Activated CD4-positive, alpha-beta memory T cell treated with anti-CD3 and anti-CD28 coated beads for 36 hours (primary cell): ENCODE results near the gene PCSK7. TPM values are rescaled to one million over a fixed set of nuclear protein-coding genes. Genes with fewer than 3 reads are reported as not detected.

Experiments
- CTCF ChIA-PET: fragments of 350-600 bp; sonication (Branson Sonifier 250); formaldehyde crosslinking; loops from one replicate; lab custom pipeline; 2021; ENCODE audit warnings: antibody characterized with exemption, inconsistent platforms; lab: Charles Lee
- POLR2A ChIA-PET: fragments of 350-600 bp; sonication (Branson Sonifier 250); formaldehyde crosslinking; loops from one replicate; lab custom pipeline; 2021; ENCODE audit warnings: antibody characterized with exemption; lab: Charles Lee
- DNase-seq: peaks from one replicate; pipeline ENCODE4 v3.0.0-alpha.2; 2020
- H3K27ac Mint-ChIP-seq: one replicate; pipeline ENCODE4 v1.8.0; 2021; ENCODE audit warnings: mixed read lengths
- H3K27me3 Mint-ChIP-seq: one replicate; pipeline ENCODE4 v1.8.0; 2021; ENCODE audit warnings: mixed read lengths
- H3K36me3 Mint-ChIP-seq: one replicate; pipeline ENCODE4 v1.8.0; 2021; ENCODE audit warnings: mixed read lengths
- H3K4me1 Mint-ChIP-seq: one replicate; pipeline ENCODE4 v1.8.0; 2021; ENCODE audit warnings: low read depth, mixed read lengths
- H3K4me3 Mint-ChIP-seq: one replicate; pipeline ENCODE4 v1.8.0; 2021; ENCODE audit warnings: mild to moderate bottlenecking, mixed read lengths
- H3K9me3 Mint-ChIP-seq: one replicate; pipeline ENCODE4 v1.8.0; 2021; ENCODE audit warnings: mixed read lengths
- intact Hi-C: fragments of 100-400 bp; cut with micrococcal nuclease; formaldehyde crosslinking; loops from one replicate; pipeline ENCODE4 v1.15.1; 2023
- total RNA-seq, 2 experiments: library from RNA; stranded (reverse); gene quantifications; one replicate each; pipeline ENCODE4 v1.2.3, GENCODE V29; 2021

PCSK7 gene
- total RNA-seq, 2 experiments from 2014 or later: 104 to 105 TPM

- no peak overlapping the region for H3K4me3 Mint-ChIP-seq
- POLR2A ChIA-PET: no interaction called here
- CTCF ChIA-PET: no interaction called here
- H3K9me3 Mint-ChIP-seq: no peaks in the 10 kb centered on the region
- H3K36me3 Mint-ChIP-seq: peaks cover 5% of the 10 kb centered on the region
- H3K27me3 Mint-ChIP-seq: no peaks in the 10 kb centered on the region
- no peak for DNase-seq
- no peaks in the 10 kb centered on the region for H3K4me1 Mint-ChIP-seq
- intact Hi-C loops: no loop called here
- H3K27ac Mint-ChIP-seq: no peak overlapping the region
Observed at GRCh38 chr11:117258576-117258975, 26.7 kb upstream of the PCSK7 start.

- Mint-ChIP-seq H3K27ac (no peak overlapping the region), H3K4me3 (no peak overlapping the region), H3K4me1 (no peaks in the 10 kb centered on the region), H3K36me3 (peaks cover 10% of the 10 kb centered on the region), H3K9me3 (no peaks in the 10 kb centered on the region), H3K27me3 (no peaks in the 10 kb centered on the region)
- intact Hi-C loops: no loop called here
- no peak for DNase-seq
- POLR2A ChIA-PET: no interaction called here
- CTCF ChIA-PET: no interaction called here
Observed at GRCh38 chr11:117256573-117256972, 24.7 kb upstream of the PCSK7 start.

- POLR2A ChIA-PET: no interaction called here
- peaks cover 11% of the 10 kb centered on the region for H3K36me3 Mint-ChIP-seq
- no peak for DNase-seq
- CTCF ChIA-PET: no interaction called here
- no peaks in the 10 kb centered on the region for H3K27me3 Mint-ChIP-seq
- intact Hi-C loops: no loop called here
- no peaks in the 10 kb centered on the region for H3K9me3 Mint-ChIP-seq
- H3K4me1 Mint-ChIP-seq: no peaks in the 10 kb centered on the region
- H3K27ac Mint-ChIP-seq: no peak overlapping the region
- H3K4me3 Mint-ChIP-seq: no peak overlapping the region
Observed at GRCh38 chr11:117255966-117256365, 24.1 kb upstream of the PCSK7 start.

- Mint-ChIP-seq H3K9me3 (no peaks in the 10 kb centered on the region), H3K4me3 (no peak overlapping the region), H3K4me1 (no peaks in the 10 kb centered on the region), H3K27ac (no peak overlapping the region), H3K27me3 (no peaks in the 10 kb centered on the region), H3K36me3 (peaks cover 25% of the 10 kb centered on the region)
- intact Hi-C loops: no loop called here
- no peak for DNase-seq
- ChIA-PET POLR2A (no interaction called here), CTCF (no interaction called here)
Observed at GRCh38 chr11:117251506-117251905, 19.6 kb upstream of the PCSK7 start.

- DNase-seq: no peak
- Mint-ChIP-seq H3K27ac (no peak overlapping the region), H3K27me3 (no peaks in the 10 kb centered on the region), H3K4me3 (no peak overlapping the region), H3K36me3 (peaks cover 36% of the 10 kb centered on the region), H3K9me3 (no peaks in the 10 kb centered on the region), H3K4me1 (no peaks in the 10 kb centered on the region)
- intact Hi-C loops: no loop called here
- POLR2A ChIA-PET: no interaction called here
- CTCF ChIA-PET: no interaction called here
Observed at GRCh38 chr11:117249571-117249970, 17.7 kb upstream of the PCSK7 start.

- H3K36me3 Mint-ChIP-seq: peaks cover 34% of the 10 kb centered on the region
- H3K27me3 Mint-ChIP-seq: no peaks in the 10 kb centered on the region
- no peak for DNase-seq
- no peak overlapping the region for H3K4me3 Mint-ChIP-seq
- no peaks in the 10 kb centered on the region for H3K4me1 Mint-ChIP-seq
- intact Hi-C loops: no loop called here
- no peak overlapping the region for H3K27ac Mint-ChIP-seq
- CTCF ChIA-PET: no interaction called here
- POLR2A ChIA-PET: no interaction called here
- no peaks in the 10 kb centered on the region for H3K9me3 Mint-ChIP-seq
Observed at GRCh38 chr11:117248341-117248740, 16.5 kb upstream of the PCSK7 start.

- H3K4me1 Mint-ChIP-seq: peaks cover 10% of the 10 kb centered on the region
- ChIA-PET POLR2A (no interaction called here), CTCF (interaction anchor here (1.0 to 1.4 kb wide), 2 partner anchors 13 to 49 kb away, joined by 3 read pairs; no protein-coding TSS in a partner anchor)
- H3K27ac Mint-ChIP-seq: no peak overlapping the region
- H3K36me3 Mint-ChIP-seq: peaks cover 12% of the 10 kb centered on the region
- intact Hi-C loops: no loop called here
- DNase-seq: no peak
- no peak overlapping the region for H3K4me3 Mint-ChIP-seq
- no peaks in the 10 kb centered on the region for H3K27me3 Mint-ChIP-seq
- H3K9me3 Mint-ChIP-seq: no peaks in the 10 kb centered on the region
Observed at GRCh38 chr11:117239295-117239694, 7.4 kb upstream of the PCSK7 start.

GRCh38 chr11:117238221-117238620 lies 6.3 kb upstream of the PCSK7 start:
- Mint-ChIP-seq H3K9me3 (no peaks in the 10 kb centered on the region), H3K4me3 (no peak overlapping the region), H3K27ac (peak overlapping the region; percentile 33), H3K36me3 (peaks cover 10% of the 10 kb centered on the region), H3K4me1 (peaks cover 20% of the 10 kb centered on the region), H3K27me3 (no peaks in the 10 kb centered on the region)
- CTCF ChIA-PET: interaction anchor here (1.0 to 1.3 kb wide), 2 partner anchors 11 to 188 kb away, joined by 3 to 4 read pairs; no protein-coding TSS in a partner anchor
- POLR2A ChIA-PET: no interaction called here
- intact Hi-C loops: no loop called here
- no peak for DNase-seq

- Mint-ChIP-seq H3K27me3 (no peaks in the 10 kb centered on the region), H3K4me1 (peaks cover 37% of the 10 kb centered on the region), H3K27ac (peak overlapping the region; percentile 69), H3K36me3 (peaks cover 29% of the 10 kb centered on the region), H3K9me3 (no peaks in the 10 kb centered on the region), H3K4me3 (peak overlapping the region; percentile 82)
- ChIA-PET POLR2A (no interaction called here), CTCF (interaction anchor here (1.5 to 2.6 kb wide), 3 partner anchors 11 to 95 kb away, joined by 3 to 14 read pairs (median 4); partner anchors contain the start of gene CEP164)
- DNase-seq: peak; percentile 29
- intact Hi-C loops: loop anchor here (1.0 to 5.0 kb wide), 7 partner anchors 94 to 754 kb away; partner anchors contain the start of genes BUD13, CEP164, IL10RA and ZPR1
Observed at GRCh38 chr11:117232911-117233409, 1.1 kb upstream of the PCSK7 start.

- intact Hi-C loops: loop anchor here (1.0 to 5.0 kb wide), 7 partner anchors 95 to 755 kb away; partner anchors contain the start of genes BUD13, CEP164, IL10RA and ZPR1
- Mint-ChIP-seq H3K4me3 (peak within 1 kb of the TSS; percentile 99), H3K4me1 (peaks cover 37% of the 10 kb centered on the region), H3K27me3 (no peaks in the 10 kb centered on the region), H3K36me3 (peaks cover 36% of the 10 kb centered on the region), H3K9me3 (no peaks in the 10 kb centered on the region), H3K27ac (peak within 1 kb of the TSS; percentile 98)
- CTCF ChIA-PET: interaction anchor here (0.8 to 2.8 kb wide), 8 partner anchors 10 to 442 kb away, joined by 3 to 21 read pairs (median 5); partner anchors contain the start of genes APOA5, CEP164 and PAFAH1B2
- POLR2A ChIA-PET: interaction anchor here (1.3 to 3.3 kb wide), 3 partner anchors 53 to 164 kb away, joined by 3 to 22 read pairs (median 17); partner anchors contain the start of genes CEP164 and SIDT2
- peak; percentile 83 for DNase-seq
Observed at GRCh38 chr11:117232092-117232878, 412 bp upstream of the PCSK7 start, which contains the start of gene RNF214. RNF214 (plus strand) TSS chr11:117232671; CDS start chr11:117234273, 1,602 bp downstream.

- H3K27me3 Mint-ChIP-seq: no peaks in the 10 kb centered on the region
- CTCF ChIA-PET: interaction anchor here (0.7 to 2.8 kb wide), 11 partner anchors 9 to 440 kb away, joined by 3 to 21 read pairs (median 4); partner anchors contain the start of genes APOA5, CEP164, PAFAH1B2 and SIDT2
- POLR2A ChIA-PET: interaction anchor here (1.3 to 3.3 kb wide), 6 partner anchors 52 to 378 kb away, joined by 3 to 22 read pairs (median 6); partner anchors contain the start of genes CEP164, PAFAH1B2 and SIDT2
- DNase-seq: no peak
- H3K4me3 Mint-ChIP-seq: peak overlapping the region; percentile 99
- H3K9me3 Mint-ChIP-seq: no peaks in the 10 kb centered on the region
- peaks cover 43% of the 10 kb centered on the region for H3K4me1 Mint-ChIP-seq
- intact Hi-C loops: loop anchor here (1.0 to 5.0 kb wide), 9 partner anchors 53 to 756 kb away; partner anchors contain the start of genes BUD13, IL10RA, SIDT2 and ZPR1
- peaks cover 44% of the 10 kb centered on the region for H3K36me3 Mint-ChIP-seq
- H3K27ac Mint-ChIP-seq: peak overlapping the region; percentile 98
Observed at GRCh38 chr11:117230999-117231841, 653 bp downstream of the PCSK7 start.
